ENCODE results near the gene MEI1.

MEI1 gene

DNA sequence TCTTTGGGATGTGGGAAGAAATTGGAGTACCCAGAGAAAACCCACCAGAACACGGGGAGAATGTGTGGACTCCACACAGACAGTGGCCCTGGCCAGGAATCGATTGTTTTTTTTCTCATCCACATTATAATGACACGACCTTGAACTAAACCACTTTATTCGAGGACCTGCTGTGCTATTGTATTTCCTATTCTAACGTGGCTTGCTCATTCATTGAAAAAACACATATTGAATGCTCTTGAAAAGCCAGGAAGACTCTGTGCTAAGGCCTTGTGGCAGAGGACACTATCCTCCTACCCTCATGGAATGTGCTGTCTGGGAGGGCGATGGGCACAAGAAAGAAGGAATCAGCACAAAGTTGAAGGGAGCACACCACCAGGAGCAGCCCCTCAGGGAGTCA lies 124.5 kb downstream of the MEI1 start:
- no peaks in the 10 kb centered on the region for H3K27me3 ChIP-seq (ENCODE audit: control insufficient read depth, insufficient read depth, low read length)
- no peak overlapping the region for H3K4me3 ChIP-seq (ENCODE audit: low read length)

DNA sequence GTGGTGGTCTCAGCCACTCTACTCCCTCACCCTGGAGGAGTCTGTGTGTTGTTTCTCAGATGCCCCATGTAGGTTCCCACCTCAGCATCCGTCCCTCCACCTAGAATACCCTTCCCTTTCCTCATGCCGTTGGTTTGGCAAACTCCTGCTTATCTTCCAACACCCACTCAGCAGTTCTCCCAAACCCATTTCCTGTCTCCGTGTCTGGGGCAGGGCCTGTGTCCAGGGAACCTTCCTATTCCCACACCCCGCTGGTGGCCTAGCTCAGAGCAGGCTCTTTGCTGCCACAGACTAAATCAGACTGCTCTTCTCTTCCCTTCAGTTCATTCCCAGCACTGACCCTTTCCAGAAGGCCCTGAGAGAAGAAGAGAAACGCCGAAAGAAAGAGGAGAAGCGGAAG lies 126.1 kb downstream of the MEI1 start:
- Histone ChIP-seq H3K27ac (ENCODE audit: low read depth, low read length) (no peak overlapping the region), H3K27me3 (ENCODE audit: control insufficient read depth, insufficient read depth, low read length) (no peaks in the 10 kb centered on the region), H3K36me3 (ENCODE audit: control insufficient read depth, insufficient read depth, low read length) (no peaks in the 10 kb centered on the region), H3K4me3 (ENCODE audit: low read length) (no peak overlapping the region), H3K9ac (ENCODE audit: low read length) (no peak overlapping the region), H3K4me1 (ENCODE audit: control insufficient read depth, insufficient read depth, low read length) (no peaks in the 10 kb centered on the region)

More for the DNA sequence above, 124.5 kb downstream of the MEI1 start:
- Histone ChIP-seq H3K9ac (ENCODE audit: low read length) (no peak overlapping the region), H3K4me1 (ENCODE audit: control insufficient read depth, insufficient read depth, low read length) (no peaks in the 10 kb centered on the region), H3K36me3 (ENCODE audit: control insufficient read depth, insufficient read depth, low read length) (peaks cover 3% of the 10 kb centered on the region), H3K27ac (ENCODE audit: low read depth, low read length) (no peak overlapping the region)

GRCh38 chr22:41826021-41826420 lies 126.7 kb downstream of the MEI1 start:
- no peak overlapping the region for H3K9ac ChIP-seq (ENCODE audit: low read length)
- no peaks in the 10 kb centered on the region for H3K4me1 ChIP-seq (ENCODE audit: control insufficient read depth, insufficient read depth, low read length)
- H3K36me3 ChIP-seq (ENCODE audit: control insufficient read depth, insufficient read depth, low read length) = no peaks in the 10 kb centered on the region
- no peak overlapping the region for H3K27ac ChIP-seq (ENCODE audit: low read depth, low read length)
- H3K27me3 ChIP-seq (ENCODE audit: control insufficient read depth, insufficient read depth, low read length) = no peaks in the 10 kb centered on the region
- no peak overlapping the region for H3K4me3 ChIP-seq (ENCODE audit: low read length)

DNA sequence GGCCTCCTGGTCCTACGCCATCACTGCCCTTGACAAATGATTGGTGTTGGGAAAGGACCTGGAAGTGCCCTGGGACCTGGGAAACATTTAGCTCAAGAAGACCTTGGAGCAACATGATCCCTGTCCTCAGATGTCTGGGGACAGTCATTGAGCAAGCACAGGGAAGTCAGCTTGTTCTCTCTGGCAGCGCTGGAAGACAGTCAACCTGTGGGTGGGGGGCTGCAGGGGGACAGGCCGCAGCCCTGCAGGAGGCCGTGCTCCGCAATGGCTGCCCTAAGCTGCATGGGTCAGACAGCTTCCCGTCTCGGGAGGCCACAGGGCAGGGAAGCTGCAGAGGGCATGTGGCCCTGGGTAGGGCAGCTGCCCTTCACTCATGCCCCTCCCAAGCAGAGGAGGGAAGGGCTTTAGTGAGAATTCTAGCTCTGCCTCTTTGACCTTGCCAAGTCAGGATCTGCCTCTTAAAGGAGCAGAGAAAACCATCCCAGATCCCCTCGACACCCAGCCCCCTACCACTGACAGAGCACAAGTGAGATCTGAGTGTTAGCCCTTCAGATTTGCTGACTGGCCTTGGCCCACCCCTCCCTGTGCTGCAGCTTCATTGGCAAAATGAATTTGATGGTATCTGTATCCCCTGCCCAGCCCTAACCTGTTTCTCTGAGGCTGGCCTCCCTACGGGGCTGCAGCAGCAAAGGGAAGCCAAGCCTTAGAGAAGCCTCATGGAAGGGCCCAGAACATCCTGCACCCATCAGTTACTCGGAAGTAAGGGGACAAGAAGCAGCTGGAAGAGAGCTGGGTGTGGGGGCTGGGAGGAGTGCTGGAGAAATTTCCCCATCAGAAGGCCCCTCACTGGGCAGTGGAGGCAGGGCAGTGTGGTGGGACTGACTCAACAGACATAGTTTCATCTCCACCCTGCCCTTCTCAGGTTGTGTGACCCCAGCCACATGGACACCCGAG lies 127.4 kb downstream of the MEI1 start:
- H3K4me1 ChIP-seq (ENCODE audit: control insufficient read depth, insufficient read depth, low read length) = no peaks in the 10 kb centered on the region
- no peaks in the 10 kb centered on the region for H3K36me3 ChIP-seq (ENCODE audit: control insufficient read depth, insufficient read depth, low read length)
- H3K27me3 ChIP-seq (ENCODE audit: control insufficient read depth, insufficient read depth, low read length) = no peaks in the 10 kb centered on the region
- H3K4me3 ChIP-seq (ENCODE audit: low read length) = no peak overlapping the region
- no peak overlapping the region for H3K9ac ChIP-seq (ENCODE audit: low read length)
- H3K27ac ChIP-seq (ENCODE audit: low read depth, low read length) = no peak overlapping the region

DNA sequence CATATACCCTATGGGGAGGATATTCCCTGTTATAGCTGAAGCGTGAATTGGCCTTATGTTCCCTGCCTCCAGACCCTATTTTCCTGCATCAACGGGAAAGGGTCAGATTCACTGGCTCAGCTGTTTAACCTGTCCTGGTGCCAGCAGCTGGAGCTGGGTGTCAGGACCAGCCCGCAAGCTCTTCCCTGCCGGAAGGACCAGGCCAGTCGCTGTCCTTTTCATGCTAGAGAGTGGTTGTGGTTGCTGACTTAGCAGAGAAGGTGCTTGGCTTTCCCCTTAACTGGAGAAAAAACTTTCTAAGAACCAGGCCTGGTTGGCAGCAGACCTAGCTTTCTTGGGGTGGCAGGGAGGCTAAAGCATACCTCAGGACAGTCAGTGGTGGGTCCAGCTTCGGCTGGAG lies 128.4 kb downstream of the MEI1 start:
- no peaks in the 10 kb centered on the region for H3K36me3 ChIP-seq (ENCODE audit: control insufficient read depth, insufficient read depth, low read length)
- H3K27ac ChIP-seq (ENCODE audit: low read depth, low read length) = no peak overlapping the region
- H3K9ac ChIP-seq (ENCODE audit: low read length) = no peak overlapping the region
- no peaks in the 10 kb centered on the region for H3K4me1 ChIP-seq (ENCODE audit: control insufficient read depth, insufficient read depth, low read length)
- H3K4me3 ChIP-seq (ENCODE audit: low read length) = no peak overlapping the region
- no peaks in the 10 kb centered on the region for H3K27me3 ChIP-seq (ENCODE audit: control insufficient read depth, insufficient read depth, low read length)

DNA sequence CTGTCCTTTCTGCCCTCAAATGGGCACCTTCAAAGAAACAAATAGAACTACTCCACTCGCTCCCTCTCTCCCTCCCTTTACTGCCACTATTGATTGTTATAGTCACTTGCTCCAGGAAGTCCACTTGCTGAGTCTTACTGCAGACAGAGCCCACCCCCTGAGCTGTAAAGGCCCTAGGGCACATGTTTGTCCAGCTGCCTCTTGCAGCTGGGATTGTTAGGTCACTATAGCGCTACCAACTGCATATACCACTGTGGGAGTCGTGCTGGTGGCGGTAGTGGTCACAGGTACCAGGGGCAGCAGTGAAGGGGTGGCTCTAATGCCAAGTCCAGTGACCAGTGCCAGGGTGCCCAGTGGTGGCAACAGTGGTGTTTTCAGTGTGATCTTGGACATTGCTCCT lies 129.2 kb downstream of the MEI1 start:
- H3K27me3 ChIP-seq (ENCODE audit: control insufficient read depth, insufficient read depth, low read length) = no peaks in the 10 kb centered on the region
- H3K4me3 ChIP-seq (ENCODE audit: low read length) = no peak overlapping the region
- H3K27ac ChIP-seq (ENCODE audit: low read depth, low read length) = no peak overlapping the region
- no peak overlapping the region for H3K9ac ChIP-seq (ENCODE audit: low read length)
- no peaks in the 10 kb centered on the region for H3K4me1 ChIP-seq (ENCODE audit: control insufficient read depth, insufficient read depth, low read length)
- no peaks in the 10 kb centered on the region for H3K36me3 ChIP-seq (ENCODE audit: control insufficient read depth, insufficient read depth, low read length)

- Histone ChIP-seq H3K4me3 (ENCODE audit: low read length) (no peak overlapping the region), H3K36me3 (ENCODE audit: control insufficient read depth, insufficient read depth, low read length) (no peaks in the 10 kb centered on the region), H3K4me1 (ENCODE audit: control insufficient read depth, insufficient read depth, low read length) (peaks cover 2% of the 10 kb centered on the region), H3K27ac (ENCODE audit: low read depth, low read length) (no peak overlapping the region), H3K9ac (ENCODE audit: low read length) (no peak overlapping the region), H3K27me3 (ENCODE audit: control insufficient read depth, insufficient read depth, low read length) (no peaks in the 10 kb centered on the region)
Measured at GRCh38 chr22:41830174-41830573, 130.9 kb downstream of the MEI1 start.

GRCh38 chr22:41831383-41831782 lies 132.1 kb downstream of the MEI1 start:
- peaks cover 2% of the 10 kb centered on the region for H3K4me1 ChIP-seq (ENCODE audit: control insufficient read depth, insufficient read depth, low read length)
- H3K9ac ChIP-seq (ENCODE audit: low read length) = no peak overlapping the region
- no peaks in the 10 kb centered on the region for H3K36me3 ChIP-seq (ENCODE audit: control insufficient read depth, insufficient read depth, low read length)
- no peaks in the 10 kb centered on the region for H3K27me3 ChIP-seq (ENCODE audit: control insufficient read depth, insufficient read depth, low read length)
- H3K27ac ChIP-seq (ENCODE audit: low read depth, low read length) = no peak overlapping the region
- no peak overlapping the region for H3K4me3 ChIP-seq (ENCODE audit: low read length)

GRCh38 chr22:41831828-41832552 lies 132.7 kb downstream of the MEI1 start:
- Histone ChIP-seq H3K9ac (ENCODE audit: low read length) (peak overlapping the region; percentile 54), H3K27ac (ENCODE audit: low read depth, low read length) (peak overlapping the region; percentile 87), H3K36me3 (ENCODE audit: control insufficient read depth, insufficient read depth, low read length) (no peaks in the 10 kb centered on the region), H3K4me3 (ENCODE audit: low read length) (peak overlapping the region; percentile 81), H3K4me1 (ENCODE audit: control insufficient read depth, insufficient read depth, low read length) (peaks cover 2% of the 10 kb centered on the region), H3K27me3 (ENCODE audit: control insufficient read depth, insufficient read depth, low read length) (no peaks in the 10 kb centered on the region)

DNA sequence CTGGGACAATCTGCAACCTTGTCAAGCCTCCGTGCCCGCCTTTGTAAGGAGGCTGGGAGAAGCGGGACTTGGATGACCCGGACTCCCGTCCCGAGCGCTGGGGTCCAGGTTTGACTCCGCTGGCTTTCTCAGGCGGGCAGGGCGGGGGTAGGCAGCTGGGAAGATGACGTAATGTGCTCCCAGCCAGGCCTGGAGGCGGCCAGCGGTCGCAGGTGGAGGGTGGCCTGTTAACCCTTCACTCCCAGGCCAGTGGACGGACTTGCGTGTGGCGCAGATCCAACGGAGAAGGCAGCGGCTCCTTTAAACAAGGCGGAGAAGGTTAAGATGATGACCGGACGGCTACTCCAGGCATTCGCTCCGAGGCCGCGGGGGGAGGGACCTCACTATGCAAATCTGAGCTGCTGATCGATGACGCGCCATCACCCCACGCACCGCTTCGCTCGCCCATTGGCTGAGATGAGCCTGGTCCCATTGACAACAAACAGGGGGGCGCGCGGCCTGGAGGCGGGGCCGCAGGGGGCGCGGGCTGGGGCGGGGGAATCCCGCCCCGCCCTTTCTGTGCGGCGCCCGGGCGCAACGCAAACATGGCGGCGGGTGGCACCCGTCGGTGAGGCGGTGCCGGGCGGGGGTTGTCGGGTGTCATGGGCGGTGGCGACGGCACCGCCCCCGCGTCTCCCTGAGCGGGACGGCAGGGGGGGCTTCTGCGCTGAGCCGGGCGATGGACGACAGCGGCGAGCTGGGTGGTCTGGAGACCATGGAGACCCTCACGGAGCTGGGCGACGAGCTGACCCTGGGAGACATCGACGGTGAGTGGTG lies 133.5 kb downstream of the MEI1 start, which contains the start of gene SREBF2:
Gene SREBF2 (plus strand): TSS at position 553 of the 816 bp plus-strand sequence. CDS start 166 bp downstream, at position 719.
- peak within 1 kb of the TSS; percentile 87 for H3K27ac ChIP-seq (ENCODE audit: low read depth, low read length)
- peaks cover 2% of the 10 kb centered on the region for H3K4me1 ChIP-seq (ENCODE audit: control insufficient read depth, insufficient read depth, low read length)
- no peaks in the 10 kb centered on the region for H3K36me3 ChIP-seq (ENCODE audit: control insufficient read depth, insufficient read depth, low read length)
- H3K4me3 ChIP-seq (ENCODE audit: low read length) = peak within 1 kb of the TSS; percentile 81
- H3K9ac ChIP-seq (ENCODE audit: low read length) = peak within 1 kb of the TSS; percentile 68
- no peaks in the 10 kb centered on the region for H3K27me3 ChIP-seq (ENCODE audit: control insufficient read depth, insufficient read depth, low read length)

DNA sequence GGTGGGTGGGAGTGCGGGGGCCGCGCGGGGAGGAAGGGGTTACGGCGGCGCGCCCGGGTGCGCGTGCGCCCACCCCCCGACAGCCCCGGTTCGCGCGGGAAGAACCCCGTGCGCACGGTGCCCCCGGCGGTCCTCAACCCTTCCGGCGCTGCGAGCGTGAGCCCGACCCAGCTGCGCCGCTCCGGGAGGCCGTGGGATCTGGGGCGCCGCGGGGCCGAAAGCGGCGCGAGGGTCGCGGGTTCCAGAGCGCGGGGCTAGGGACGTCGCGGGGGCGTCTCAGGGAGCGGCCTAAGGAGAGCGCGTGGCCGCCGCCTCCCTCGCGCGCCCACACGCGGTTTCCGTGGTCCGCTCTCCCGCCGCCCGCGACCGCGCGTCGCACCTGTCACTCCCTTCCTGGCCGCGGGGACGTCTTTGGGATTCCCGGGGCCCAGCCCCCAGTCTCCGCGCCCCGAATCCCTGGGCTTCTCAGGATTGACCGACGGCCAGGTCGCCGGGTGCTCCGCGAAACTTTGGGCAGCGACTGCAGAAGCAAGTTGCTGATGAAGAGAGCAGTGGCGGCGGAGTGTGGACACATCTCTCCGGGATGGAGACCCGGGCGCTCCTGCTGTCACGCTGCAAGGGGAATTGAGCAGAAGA lies 134.2 kb downstream of the MEI1 start:
- H3K9ac ChIP-seq (ENCODE audit: low read length) = peak overlapping the region; percentile 68
- H3K4me1 ChIP-seq (ENCODE audit: control insufficient read depth, insufficient read depth, low read length) = peaks cover 2% of the 10 kb centered on the region
- H3K27ac ChIP-seq (ENCODE audit: low read depth, low read length) = peak overlapping the region; percentile 87
- H3K4me3 ChIP-seq (ENCODE audit: low read length) = peak overlapping the region; percentile 81
- no peaks in the 10 kb centered on the region for H3K36me3 ChIP-seq (ENCODE audit: control insufficient read depth, insufficient read depth, low read length)
- no peaks in the 10 kb centered on the region for H3K27me3 ChIP-seq (ENCODE audit: control insufficient read depth, insufficient read depth, low read length)

Measured in rectal smooth muscle tissue (tissue), 1 donor.